ENCODE measurements around the gene MAGI2. TPM values are rescaled to one million over a fixed set of nuclear protein-coding genes. Genes with fewer than 3 reads are reported as not detected.

The MAGI2 gene
- total RNA-seq, 4 donors from 2014 or later, result 7.8 to 44.7 (median 21.1) TPM

DNA sequence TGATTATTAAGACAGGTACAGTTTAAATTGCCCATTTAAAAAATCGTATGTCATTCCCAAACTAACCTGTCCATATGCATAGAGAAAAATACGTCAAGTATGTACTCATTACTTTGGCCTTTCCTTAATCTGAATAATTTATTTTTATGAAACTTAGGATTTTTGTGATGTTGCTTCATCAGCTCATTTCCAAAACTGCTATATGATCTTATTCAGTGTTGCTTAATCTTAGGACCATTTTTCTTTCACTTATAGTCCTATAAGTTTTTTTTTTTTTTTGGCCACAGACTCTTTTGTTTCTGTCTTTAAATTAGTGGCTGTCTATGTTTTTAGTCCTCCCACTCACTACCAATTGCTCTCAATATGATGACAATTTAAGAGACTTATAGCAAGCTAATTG, 1309.8 kb downstream of the MAGI2 start:
- 94 to 96% methylated on average over 2 of the region's 2 CpGs for WGBS, 2 donors (ENCODE audit: low coverage in 1 of 2)
- H3K9me3 ChIP-seq, result no peaks in the 10 kb centered on the region
- H3K4me1 ChIP-seq, result no peaks in the 10 kb centered on the region
- H3K4me3 ChIP-seq, result no peak overlapping the region
- no peaks in the 10 kb centered on the region for H3K36me3 ChIP-seq
- no peak overlapping the region for H3K27ac ChIP-seq
- TF ChIP-seq POLR2A (IDR thresholded peaks at IDR 0.05) (no peak), EP300 (IDR thresholded peaks at IDR 0.05) (no peak), POLR2AphosphoS5 (IDR thresholded peaks at IDR 0.05) (no peak)
- TF ChIP-seq, protein P1, sequence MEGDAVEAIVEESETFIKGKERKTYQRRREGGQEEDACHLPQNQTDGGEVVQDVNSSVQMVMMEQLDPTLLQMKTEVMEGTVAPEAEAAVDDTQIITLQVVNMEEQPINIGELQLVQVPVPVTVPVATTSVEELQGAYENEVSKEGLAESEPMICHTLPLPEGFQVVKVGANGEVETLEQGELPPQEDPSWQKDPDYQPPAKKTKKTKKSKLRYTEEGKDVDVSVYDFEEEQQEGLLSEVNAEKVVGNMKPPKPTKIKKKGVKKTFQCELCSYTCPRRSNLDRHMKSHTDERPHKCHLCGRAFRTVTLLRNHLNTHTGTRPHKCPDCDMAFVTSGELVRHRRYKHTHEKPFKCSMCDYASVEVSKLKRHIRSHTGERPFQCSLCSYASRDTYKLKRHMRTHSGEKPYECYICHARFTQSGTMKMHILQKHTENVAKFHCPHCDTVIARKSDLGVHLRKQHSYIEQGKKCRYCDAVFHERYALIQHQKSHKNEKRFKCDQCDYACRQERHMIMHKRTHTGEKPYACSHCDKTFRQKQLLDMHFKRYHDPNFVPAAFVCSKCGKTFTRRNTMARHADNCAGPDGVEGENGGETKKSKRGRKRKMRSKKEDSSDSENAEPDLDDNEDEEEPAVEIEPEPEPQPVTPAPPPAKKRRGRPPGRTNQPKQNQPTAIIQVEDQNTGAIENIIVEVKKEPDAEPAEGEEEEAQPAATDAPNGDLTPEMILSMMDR (IDR thresholded peaks at IDR 0.05), result no peak
- H3K27me3 ChIP-seq, result no peaks in the 10 kb centered on the region
- no peak for ATAC-seq

DNA sequence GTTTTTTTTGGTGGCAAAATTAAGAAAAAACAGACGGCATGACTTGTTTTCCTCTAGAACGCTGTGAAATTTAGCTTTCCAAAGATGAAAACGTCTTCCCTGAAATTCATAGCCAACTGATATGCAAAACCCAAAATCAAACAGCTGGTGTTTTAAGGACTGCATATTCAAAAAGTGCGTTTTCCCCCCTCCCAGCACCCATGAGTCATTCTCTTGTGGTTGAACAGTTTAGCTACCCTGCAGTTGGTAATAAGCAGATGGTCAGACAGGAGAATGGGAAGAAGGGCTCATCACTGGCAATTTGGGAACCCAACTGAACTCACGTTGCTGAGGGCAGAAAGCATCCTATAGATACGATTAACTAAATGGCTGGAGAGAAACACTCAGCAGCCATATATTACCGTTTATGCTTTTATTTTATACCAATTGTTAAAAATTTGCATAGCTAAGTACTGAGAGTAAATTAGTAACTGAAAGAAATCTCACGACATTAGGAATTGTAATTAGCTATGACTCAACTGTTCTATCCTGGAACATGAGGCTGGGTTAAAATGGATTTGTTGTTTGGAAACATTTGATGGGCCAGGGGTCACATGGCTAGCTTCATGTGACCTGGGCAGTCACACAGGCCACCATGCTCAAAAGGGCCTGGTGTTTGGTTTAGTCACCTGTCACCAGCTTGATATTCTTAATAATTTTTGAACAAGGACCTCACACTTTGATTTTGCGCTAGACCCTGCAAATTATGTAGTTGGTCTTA, 1311.8 kb downstream of the MAGI2 start:
- no peak for TF ChIP-seq POLR2AphosphoS5 (IDR thresholded peaks at IDR 0.05)
- TF ChIP-seq, protein P1 (IDR thresholded peaks at IDR 0.05), result no peak
- no peaks in the 10 kb centered on the region for H3K27me3 ChIP-seq
- no peaks in the 10 kb centered on the region for H3K4me1 ChIP-seq
- no peak for ATAC-seq
- 82 to 91% methylated on average over 5 to 9 of the region's 9 CpGs for WGBS, 2 donors (ENCODE audit: low coverage in 1 of 2)
- H3K36me3 ChIP-seq, result no peaks in the 10 kb centered on the region
- no peak overlapping the region for H3K27ac ChIP-seq
- H3K4me3 ChIP-seq, result no peak overlapping the region
- no peaks in the 10 kb centered on the region for H3K9me3 ChIP-seq

DNA sequence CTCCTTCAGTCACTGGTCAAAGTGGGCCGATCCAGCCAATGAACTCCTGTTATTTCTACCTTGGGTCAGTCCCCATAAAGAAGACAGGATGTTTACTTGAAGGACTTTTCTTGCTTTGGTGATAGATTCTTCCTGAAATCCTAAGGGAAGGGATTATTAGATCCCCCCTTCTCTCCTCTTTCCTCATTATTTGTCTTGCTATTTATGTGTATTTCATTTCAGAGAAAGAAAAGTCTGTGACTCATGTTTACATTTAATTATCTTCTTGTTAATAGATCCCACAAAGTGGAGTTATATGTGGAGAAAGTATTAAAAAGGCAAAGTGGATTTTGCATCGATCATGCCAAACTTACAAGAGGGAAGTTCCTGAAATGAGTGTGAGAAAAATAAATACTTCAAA, 1313.4 kb downstream of the MAGI2 start:
- Histone ChIP-seq H3K36me3 (no peaks in the 10 kb centered on the region), H3K4me1 (no peaks in the 10 kb centered on the region), H3K27me3 (no peaks in the 10 kb centered on the region), H3K4me3 (no peak overlapping the region), H3K27ac (no peak overlapping the region), H3K9me3 (no peaks in the 10 kb centered on the region)
- ATAC-seq, result no peak
- no peak for TF ChIP-seq POLR2A (IDR thresholded peaks at IDR 0.05)
- WGBS, 2 donors (ENCODE audit: low coverage in 1 of 2), result 82 to 90% methylated on average over 2 of the region's 2 CpGs

DNA sequence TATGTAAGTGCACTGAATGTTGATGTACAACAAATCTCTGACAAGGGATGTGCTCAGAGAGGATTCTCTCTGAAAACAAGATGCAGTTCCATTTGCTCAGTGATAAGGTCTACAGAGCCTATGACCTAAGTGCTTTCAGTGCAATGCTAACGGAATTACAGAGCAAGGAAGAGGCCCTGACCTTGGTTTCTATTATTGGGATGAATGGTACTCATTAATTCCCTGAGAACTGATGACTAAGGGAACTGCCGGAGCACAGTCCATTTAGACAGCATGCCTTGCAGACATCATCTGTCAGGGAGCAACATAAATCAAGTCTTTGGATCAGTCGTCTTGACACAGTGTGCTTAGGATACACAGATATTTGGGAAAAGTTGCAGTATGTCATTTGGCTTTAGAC, 1314.1 kb downstream of the MAGI2 start:
- H3K27ac ChIP-seq, result no peak overlapping the region
- no peaks in the 10 kb centered on the region for H3K9me3 ChIP-seq
- 14 to 54% methylated on average over 3 of the region's 3 CpGs for WGBS, 2 donors (ENCODE audit: low coverage in 1 of 2)
- H3K4me3 ChIP-seq, result no peak overlapping the region
- H3K4me1 ChIP-seq, result no peaks in the 10 kb centered on the region
- ATAC-seq, result no peak
- no peaks in the 10 kb centered on the region for H3K36me3 ChIP-seq
- TF ChIP-seq EP300 (IDR thresholded peaks at IDR 0.05), result no peak
- peak; percentile 12 for TF ChIP-seq POLR2AphosphoS5 (IDR thresholded peaks at IDR 0.05)
- H3K27me3 ChIP-seq, result no peaks in the 10 kb centered on the region

DNA sequence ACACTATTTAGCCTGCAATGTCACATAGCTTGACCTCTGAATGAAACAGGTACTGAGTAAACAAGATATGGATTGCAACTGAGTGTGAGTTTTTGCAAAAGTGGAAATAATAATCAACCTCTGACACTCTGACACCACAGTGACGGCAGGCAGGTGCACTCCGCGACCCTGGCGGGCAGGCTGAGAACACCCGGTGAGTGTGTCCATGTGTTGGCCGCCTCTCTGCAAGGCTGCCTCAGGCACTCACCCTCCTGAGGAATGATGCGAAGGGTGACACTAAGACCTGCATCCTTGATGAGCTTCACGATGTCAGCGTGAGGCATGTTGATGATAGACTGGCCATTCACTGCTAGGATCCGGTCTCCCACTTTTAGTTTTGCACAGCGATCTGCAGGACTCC, 1318.7 kb downstream of the MAGI2 start:
- Histone ChIP-seq H3K9me3 (no peaks in the 10 kb centered on the region), H3K4me1 (no peaks in the 10 kb centered on the region), H3K4me3 (no peak overlapping the region), H3K36me3 (peaks cover 0 to 17% of the 10 kb centered on the region in 2 donors), H3K27ac (no peak overlapping the region), H3K27me3 (no peaks in the 10 kb centered on the region)
- 78 to 100% methylated on average over 3 to 4 of the region's 11 CpGs for WGBS, 2 donors (ENCODE audit: low coverage in 1 of 2)
- TF ChIP-seq EP300 (IDR thresholded peaks at IDR 0.05), result no peak
- no peak for TF ChIP-seq POLR2AphosphoS5 (IDR thresholded peaks at IDR 0.05)
- ATAC-seq, result no peak

DNA sequence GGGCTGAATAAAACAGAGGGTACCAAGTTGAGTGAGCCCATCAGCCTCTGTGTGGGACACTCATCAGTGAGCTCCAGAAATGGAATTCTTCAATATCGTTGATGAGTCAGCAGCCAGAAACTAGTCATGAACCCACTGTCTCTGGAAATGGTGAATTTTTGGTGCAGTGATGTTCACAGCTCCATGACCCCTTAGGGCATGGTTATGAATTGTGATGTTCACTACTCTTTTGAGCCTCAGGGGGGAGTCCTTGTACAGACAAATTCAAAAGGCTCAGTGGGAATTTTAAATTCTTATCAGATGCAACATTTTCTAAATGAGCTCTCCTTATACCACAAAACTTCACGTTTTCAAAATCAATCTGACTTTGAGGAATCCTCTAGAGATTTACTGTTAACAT, 1319.2 kb downstream of the MAGI2 start:
- H3K27me3 ChIP-seq, result no peaks in the 10 kb centered on the region
- WGBS, 2 donors (ENCODE audit: low coverage in 1 of 2), result 36 to 38% methylated on average over 1 to 2 of the region's 2 CpGs
- no peak overlapping the region for H3K4me3 ChIP-seq
- peaks cover 0 to 17% of the 10 kb centered on the region in 2 donors for H3K36me3 ChIP-seq
- no peak overlapping the region for H3K27ac ChIP-seq
- no peak for ATAC-seq
- no peak for TF ChIP-seq POLR2AphosphoS5 (IDR thresholded peaks at IDR 0.05)
- TF ChIP-seq, protein P1 (IDR thresholded peaks at IDR 0.05), result peak; percentile 26 to 59 (median 45)
- no peaks in the 10 kb centered on the region for H3K4me1 ChIP-seq
- no peaks in the 10 kb centered on the region for H3K9me3 ChIP-seq
